GM13976 (cell line): ENCODE measurements around the gene MYO1G.

Experiments used
- DNase-seq: peaks from one replicate; pipeline ENCODE4 v3.0.0; 2012; ENCODE audit warnings: low spot score
- in situ Hi-C: fragments of 300-500 bp; cut with MboI; formaldehyde crosslinking; loops from one replicate; pipeline ENCODE4 v1.12.0; 2022; ENCODE audit warnings: low sequenced_read_pairs, mixed read lengths, inconsistent platforms; ENCODE audit not compliant: unreplicated experiment
- TF ChIP-seq, protein P1 (sequence below): IDR thresholded peaks from 2 replicates; pipeline ENCODE4 v1.5.1; 2012; ENCODE audit warnings: borderline replicate concordance, mild to moderate bottlenecking; ENCODE audit not compliant: insufficient read depth; ENCODE audit errors: extremely low read depth, missing control alignments, control extremely low read depth

The MYO1G gene

DNA sequence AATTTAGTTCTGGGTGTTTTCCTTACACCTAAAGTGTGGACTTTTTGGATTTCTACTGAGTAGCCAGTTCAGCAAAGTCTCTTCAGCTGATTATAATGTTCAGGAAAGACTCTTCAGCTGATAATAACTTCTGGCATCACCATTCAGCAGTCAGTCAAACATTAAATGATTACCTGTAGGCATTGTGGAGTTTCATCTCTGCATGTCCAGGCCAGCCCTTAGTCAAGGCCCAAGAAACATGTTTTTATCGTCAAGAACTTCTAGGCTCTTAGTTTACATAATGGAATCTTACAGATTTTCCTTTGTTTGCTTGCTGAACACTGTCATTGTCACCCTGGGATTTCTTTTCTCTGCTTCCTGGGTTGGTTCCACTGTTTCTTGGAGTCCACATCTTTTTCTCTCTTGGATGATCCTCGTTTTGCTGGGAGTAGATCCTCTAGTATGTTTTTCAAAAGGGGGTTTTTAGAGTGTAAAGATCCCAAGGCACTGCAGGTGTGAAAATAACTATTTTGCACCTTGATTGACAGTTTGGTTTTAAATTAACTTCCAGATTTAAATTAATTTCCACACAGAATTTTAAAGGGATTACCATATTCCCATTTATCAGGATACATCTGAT, 45.4 kb upstream of the MYO1G start:
- in situ Hi-C loops = no loop called here
- TF ChIP-seq, protein P1, sequence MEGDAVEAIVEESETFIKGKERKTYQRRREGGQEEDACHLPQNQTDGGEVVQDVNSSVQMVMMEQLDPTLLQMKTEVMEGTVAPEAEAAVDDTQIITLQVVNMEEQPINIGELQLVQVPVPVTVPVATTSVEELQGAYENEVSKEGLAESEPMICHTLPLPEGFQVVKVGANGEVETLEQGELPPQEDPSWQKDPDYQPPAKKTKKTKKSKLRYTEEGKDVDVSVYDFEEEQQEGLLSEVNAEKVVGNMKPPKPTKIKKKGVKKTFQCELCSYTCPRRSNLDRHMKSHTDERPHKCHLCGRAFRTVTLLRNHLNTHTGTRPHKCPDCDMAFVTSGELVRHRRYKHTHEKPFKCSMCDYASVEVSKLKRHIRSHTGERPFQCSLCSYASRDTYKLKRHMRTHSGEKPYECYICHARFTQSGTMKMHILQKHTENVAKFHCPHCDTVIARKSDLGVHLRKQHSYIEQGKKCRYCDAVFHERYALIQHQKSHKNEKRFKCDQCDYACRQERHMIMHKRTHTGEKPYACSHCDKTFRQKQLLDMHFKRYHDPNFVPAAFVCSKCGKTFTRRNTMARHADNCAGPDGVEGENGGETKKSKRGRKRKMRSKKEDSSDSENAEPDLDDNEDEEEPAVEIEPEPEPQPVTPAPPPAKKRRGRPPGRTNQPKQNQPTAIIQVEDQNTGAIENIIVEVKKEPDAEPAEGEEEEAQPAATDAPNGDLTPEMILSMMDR = no peak
- DNase-seq = no peak

DNA sequence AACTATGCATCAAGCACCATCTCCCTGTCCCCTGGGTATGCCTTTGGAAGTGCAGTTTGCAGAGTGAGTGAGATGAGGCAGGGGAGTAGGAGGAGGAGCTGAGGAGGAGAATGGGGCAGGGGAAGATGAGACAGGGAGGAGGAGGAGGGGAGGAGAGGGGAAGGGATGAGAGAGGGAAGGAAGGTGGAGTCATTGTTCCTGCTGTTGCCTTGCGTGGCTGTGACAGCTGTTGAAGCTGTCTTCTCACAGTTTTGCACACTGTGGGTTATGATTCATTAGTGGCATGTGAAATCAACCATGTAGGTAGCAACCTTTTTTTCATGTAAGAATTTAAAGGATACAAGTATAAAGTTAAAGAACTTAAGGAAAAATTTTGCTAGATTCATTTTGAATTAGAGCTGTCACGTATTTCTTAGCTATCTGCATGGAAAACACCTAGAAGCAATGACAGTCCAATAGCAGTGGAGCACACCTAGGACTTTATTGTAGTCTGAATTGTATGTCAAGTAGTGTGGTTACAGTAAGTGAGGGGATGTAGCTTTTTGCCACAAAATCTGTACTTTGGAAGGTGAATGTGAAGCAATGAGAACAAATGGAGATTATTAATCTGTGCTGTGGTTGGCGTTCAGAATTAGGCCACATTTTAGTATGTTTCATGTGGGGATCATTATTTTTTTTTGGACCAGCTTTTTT, 42.9 kb upstream of the MYO1G start:
- TF ChIP-seq, protein P1 = no peak
- DNase-seq = no peak
- in situ Hi-C loops = no loop called here

DNA sequence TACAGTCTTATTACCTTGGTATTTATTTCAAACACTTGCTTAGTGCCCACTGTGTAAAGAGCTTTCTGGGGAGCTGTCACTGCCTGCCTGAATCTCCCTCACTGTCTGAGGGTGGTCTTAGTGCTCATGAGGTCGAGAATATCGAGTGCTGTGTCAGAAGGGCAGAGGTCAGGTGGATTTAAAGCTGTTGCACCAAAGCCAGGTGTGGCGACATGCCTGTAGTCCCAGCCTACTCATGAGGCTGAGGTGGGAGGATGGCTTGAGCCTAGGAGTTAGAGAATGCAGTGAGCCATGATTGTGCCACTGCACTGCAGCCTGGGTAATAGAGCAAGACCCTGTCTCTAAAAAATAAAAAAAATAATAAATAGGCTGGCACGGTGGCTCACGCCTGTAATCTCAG, 42.1 kb upstream of the MYO1G start:
- TF ChIP-seq, protein P1 = no peak
- DNase-seq = no peak
- in situ Hi-C loops = no loop called here

DNA sequence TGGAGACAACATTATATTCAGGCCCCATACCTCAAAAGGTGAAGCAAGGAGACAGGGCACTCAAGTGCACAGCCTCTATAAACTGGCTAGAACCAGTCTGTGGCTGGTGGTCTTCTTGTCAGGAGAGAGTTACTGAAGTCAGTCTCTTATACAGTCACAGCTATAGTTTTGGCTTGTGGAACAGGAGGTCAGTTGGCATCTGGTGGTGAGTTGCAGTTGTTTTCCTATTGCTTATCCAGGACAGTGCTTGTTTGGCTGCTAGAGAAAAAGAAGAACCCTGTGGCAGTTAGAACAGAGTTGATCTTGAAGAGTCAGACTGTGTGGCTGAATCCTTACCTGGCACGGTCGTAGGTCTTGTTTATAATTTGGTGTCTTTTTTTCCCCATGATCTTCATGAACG, 38.4 kb upstream of the MYO1G start:
- in situ Hi-C loops = no loop called here

DNA sequence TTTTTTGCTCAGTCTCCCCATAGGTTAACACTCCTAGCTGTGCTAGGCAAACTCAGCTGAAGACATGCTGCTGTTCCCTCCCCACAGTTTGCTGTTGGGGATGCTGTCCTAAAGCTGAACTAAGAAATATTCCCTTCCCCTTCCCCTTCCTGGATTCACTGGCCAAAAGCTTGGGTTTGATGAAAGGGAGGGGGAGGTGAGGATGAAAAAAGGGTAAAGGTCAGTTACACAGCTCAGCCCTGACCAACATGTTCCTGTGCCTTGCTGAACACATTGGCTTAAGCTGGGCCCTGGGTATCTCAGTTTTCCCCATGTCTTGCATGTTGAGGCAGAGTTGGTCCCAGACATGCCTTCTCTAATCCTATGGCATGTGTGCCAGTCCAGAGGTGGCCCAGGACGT, 36.5 kb upstream of the MYO1G start:
- in situ Hi-C loops = no loop called here
- TF ChIP-seq, protein P1 = no peak
- DNase-seq = no peak

More for the DNA sequence above, 38.4 kb upstream of the MYO1G start:
- no peak for DNase-seq
- TF ChIP-seq, protein P1 = no peak

DNA sequence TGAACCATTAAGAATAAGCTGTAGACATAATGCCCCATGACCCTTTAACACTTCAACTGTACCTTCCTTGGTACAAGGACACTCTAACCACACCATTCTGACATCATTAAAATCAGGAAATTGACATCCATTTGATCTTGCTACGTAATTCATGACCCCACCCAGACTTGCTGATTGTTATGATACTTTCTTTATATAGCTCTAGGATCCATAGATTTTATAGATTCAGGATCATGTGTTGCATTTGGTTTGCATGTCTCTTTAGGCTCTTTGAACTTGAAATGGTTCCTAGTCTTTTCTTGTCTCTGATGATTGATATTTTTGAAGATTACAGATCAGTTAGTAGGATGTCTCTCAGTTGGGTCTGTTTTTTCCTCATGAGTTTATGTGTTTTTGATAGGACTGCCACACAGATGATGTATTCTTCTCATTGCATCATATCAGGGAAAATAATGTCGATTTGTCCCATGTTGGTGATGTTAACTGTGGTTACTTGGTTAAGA, 34.7 kb upstream of the MYO1G start:
- DNase-seq = no peak
- in situ Hi-C loops = no loop called here
- TF ChIP-seq, protein P1 = no peak
